Measurements from ENCODE around the gene TPCN2.
A peak's percentile ranks its signal among the peaks of the same experiment; 100 is the strongest.

Gene TPCN2

DNA sequence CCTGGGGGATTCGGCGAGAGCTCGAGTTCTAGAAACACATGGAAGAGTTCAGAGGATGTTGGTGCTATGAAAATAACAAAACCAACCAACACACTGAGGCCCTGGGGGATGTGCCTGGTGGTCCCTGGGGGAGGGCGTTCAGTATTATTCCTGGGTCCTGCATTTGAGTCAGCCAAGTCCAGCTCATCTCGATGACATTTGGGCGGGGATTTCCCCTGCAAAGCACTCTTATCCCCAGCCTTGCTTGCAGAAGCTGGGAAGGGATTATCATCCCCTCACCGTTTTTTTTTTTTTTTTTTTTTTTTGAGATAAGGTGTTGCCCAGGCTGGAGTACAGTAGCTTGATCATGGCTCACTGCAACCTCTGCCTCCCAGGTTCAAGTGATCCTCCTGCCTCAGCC, 104.9 kb downstream of the TPCN2 start:
- DNase-seq, result no peak

DNA sequence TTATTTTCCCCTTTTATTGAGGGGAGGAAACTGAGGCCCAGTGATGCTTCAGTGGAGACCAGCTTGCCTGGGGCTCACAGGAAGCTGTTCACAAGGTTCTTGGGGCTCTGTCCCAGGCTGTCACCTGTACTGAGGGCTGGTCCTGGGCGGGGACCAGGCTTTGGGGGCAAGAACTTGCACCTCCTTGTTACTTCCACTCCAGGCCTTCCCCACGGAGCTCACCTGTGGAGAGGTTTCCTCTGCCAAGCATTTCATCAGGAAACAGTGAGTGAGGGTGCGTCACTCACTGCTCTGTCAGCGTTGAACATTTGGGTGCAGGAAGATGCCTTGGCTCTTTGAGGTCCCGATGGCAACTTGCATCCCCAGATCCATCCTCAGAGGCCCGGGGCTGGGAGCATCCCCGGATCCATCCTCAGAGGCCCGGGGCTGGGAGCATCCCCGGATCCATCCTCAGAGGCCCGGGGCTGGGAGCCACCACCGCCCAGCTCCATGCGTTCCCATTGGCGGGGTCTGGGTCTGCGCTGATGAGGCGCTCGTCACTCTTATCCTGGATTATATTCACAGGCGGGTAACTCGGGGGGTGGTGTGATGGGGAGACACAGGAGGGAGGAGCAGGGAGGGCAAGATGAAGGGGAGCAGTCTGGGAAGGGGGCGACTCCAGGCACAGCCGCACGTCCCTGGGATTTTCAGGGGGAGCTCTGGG, 105.6 kb downstream of the TPCN2 start:
- DNase-seq, result no peak

DNA sequence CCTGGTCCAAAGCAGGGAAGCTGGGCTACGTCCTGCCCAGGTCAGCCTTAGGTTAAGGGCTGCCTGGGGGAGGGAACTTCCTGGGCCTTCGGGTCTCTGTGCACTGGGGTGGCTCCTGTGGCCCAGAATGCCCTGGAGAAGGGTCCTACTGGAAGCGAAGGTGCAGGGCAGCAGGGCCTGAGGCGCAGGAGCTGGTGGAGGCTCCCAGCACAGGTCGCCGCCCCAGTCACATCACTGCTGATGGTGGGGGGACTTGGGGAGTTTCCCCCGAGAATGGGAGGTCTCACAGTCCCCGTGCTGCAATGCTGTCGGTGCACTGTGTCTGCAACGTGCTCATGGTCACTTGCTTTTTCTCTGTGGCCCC, 106.2 kb downstream of the TPCN2 start:
- no peak for DNase-seq

DNA sequence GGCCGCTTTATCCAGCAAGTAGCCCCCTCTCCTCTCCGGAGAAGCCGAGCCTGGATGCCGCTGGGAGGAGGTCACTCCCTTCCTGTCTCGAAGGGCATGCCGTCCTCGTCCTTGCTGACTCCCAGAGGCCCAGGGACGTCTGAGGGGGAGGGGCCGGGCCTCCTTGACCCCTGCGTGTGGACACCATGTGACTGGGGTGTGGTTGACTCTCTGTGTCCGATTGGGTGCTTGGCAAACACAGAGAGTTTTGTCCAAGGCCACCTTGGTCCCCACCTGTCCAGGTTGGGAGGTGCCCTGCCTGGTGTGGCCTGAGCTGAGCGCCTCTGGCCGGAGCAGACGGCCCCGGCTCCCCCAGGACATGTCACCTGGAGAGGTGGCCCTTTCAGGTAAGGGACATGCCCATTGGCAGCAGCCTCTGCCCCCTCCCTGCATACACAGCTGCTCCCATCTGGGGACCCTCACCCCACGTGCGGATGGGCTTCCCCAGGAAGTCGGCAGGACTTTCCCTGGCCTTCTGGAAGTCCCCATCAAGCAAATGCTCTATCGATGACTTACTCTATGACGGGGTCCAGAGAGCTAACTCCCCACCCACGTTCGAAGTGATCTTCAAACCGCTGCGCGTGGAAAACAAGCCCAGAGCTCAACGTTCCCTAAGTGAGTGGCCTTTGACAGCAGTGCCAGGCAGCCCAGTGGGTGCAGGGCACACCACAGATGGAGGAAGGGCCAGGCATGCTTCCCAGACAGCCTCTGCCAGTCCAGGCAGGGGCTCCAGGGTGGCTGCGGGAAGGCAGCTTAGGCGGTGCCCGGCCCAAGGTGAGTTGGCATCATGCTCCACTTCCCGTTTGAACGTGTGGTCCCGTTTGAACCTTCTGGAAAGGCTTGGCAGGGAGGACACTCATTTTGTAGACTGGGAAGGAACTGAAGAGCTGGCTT, 106.8 kb downstream of the TPCN2 start, which contains the start of gene SMIM38:
TSS of gene SMIM38 (plus strand) at position 634 of the 933 bp plus-strand sequence. CDS start 1,912 bp downstream, outside the sequence.
- DNase-seq, result no peak

DNA sequence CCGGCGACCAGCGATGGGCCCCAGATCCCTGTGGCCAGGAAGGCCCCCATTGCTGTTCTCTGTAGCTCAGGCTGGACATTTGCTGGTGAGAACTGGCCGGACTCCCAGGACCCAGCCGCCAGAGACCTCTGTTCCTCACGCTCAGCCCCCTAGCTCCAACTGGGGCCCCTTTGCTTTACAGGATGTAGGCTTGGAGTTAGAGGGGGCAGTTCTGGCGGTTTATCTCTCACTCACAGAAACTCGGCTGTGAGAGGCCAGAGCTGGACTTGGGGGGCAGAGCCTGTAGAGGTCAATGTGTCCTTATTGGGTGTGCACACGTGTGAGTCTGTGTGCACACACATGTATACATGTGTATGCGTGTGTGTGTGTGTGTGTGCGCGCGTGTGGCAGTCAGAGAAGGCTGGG, 107.5 kb downstream of the TPCN2 start:
- no peak for DNase-seq

DNA sequence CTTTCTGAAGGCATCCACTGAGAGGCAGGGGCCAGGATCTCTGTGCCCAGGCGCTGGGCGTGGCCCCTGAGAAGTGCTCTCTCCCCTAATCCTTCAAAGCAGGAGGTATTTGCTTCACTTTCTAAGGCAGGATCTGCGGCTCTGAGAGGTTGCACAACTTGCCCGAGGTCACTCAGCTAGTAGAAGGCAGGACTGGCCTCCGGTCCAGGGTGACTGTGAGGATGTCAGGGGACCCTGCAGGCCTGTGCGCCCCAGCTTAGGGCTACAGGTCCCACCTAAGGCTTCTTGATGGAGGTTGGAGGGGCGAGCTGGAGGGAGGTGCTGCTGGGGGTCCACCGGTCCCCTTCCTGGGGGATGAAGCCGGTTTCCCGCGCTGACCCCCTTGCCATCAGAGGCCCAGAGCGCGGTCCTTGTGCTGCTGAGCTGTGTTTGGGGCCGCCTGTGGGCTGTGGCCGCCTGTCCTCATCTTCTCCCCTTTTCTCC, 108.0 kb downstream of the TPCN2 start:
- no peak for DNase-seq

DNA sequence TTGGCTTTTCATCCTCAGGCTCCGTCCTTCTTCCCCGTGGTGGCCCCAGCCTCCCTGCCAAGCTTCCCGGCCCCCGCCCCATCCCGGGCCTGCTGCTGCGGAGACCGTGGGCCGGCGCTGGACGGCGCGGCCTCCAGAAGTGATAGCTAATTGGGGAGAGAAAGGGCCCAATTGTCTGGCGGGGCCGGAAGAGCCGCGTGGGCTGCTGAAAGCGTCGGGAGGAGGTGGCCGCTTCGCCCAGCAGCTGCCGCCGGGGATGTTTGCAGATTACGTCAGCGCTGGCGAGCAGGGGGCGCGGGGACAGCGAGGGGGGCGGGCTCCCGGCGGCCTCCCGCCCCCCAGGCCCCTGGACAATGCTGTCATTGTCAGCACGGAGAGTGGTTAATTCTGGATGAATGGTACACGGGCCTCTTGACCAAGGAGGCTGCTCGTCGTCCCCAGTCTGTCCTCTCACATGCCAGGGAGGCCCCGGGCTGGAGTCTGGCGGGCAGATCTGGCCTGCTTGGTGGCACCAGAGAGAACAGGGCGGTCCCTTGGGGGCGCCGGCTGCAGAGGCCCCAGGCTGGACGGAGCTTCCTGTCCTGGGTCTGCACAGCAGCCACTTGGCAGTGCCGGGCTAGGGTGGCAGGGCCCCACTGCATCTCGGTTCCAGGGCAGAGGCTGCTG, 108.6 kb downstream of the TPCN2 start:
- no peak for DNase-seq

DNA sequence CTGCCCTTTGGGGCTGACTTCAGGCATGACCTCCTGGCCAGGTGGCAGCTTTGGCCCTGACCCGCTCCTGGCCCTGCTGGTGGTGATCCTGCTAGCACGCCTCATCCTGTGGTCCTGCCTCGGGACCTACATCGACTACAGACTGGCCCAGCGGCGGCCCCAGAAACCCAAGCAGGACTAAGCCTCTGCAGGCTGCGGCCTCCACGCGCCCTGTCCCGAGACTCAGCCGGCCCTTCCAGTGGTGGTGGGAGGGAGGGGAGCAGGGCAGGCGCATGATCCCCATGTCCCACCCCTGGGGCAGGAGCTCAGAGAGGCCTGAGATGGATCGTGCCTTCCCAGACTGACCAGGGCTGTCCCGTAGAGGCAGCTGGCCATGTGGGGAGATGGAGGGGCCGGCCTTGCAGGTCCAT, 109.1 kb downstream of the TPCN2 start:
- DNase-seq, result no peak

DNA sequence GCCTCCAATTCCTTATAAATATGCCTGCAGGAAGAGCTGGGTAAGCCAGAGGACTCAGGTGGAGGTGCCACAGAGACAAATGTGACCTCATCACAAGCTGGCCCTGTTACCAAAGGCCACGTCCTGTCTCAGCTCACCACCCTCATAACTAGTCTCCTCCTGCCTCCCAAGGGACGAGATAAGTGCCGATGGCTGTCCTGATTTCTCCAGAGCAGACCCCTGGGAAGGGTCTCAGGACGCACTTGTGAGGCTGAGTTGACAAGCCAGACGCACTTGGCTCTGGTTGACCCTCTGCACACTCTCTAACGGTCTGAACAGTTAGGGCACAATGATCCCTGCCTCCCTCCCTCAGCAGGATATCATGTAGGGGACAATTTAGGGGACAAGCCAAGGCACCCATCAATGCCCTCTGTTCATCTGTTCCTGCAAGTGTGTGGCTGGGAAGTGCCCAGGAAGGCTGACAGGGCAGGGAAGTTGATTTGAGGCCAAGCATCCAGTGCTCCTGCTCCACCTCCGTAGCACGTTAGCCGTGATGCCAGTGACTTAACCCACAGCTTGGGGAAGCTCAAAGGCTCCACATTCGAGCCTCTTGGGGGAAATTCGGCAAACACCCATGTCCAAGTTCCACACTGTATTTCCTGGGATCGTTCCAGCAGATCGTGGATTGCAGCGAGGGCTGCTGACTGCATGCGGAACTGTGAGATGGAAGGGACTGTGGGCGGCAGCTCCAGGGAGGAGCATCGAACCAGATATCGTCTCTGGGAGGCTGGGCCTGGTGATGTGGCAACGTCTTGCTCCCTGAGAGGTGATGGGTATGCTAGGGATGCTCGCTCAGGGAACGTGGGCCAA, 109.8 kb downstream of the TPCN2 start:
- no peak for DNase-seq

DNA sequence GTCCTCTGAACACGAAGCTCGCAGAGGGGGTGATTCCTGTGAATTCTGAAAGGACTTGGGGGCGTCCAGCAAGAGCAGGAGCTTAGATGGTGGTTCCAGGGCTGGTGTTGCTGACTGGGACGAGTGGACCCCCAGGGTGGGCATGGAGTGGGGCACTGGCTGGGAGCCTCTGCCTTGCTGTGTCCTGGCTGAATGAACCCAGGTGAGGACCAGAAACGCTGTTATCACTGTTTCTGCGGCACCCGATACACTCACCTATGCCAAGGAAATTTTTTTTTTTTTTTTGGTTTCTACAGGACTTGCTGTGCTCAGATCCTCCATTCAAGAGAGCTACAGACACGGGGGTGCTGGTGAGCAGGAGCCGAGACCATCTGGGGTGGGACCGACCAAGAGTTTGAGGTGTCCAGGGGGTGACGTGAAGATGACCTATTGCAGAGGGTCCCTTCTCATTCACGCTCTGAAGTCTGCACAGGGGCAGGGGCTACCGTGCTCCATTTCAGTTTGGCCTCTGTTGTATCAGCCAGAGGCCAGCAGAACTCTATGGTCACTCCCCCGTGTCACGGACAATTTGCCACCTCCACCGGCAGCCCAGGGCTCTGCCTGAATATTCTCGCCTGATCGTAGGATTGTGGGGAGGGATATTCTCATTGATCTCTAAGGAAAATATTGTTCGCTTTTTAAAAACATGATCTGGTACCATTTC, 110.6 kb downstream of the TPCN2 start:
- no peak for DNase-seq

DNA sequence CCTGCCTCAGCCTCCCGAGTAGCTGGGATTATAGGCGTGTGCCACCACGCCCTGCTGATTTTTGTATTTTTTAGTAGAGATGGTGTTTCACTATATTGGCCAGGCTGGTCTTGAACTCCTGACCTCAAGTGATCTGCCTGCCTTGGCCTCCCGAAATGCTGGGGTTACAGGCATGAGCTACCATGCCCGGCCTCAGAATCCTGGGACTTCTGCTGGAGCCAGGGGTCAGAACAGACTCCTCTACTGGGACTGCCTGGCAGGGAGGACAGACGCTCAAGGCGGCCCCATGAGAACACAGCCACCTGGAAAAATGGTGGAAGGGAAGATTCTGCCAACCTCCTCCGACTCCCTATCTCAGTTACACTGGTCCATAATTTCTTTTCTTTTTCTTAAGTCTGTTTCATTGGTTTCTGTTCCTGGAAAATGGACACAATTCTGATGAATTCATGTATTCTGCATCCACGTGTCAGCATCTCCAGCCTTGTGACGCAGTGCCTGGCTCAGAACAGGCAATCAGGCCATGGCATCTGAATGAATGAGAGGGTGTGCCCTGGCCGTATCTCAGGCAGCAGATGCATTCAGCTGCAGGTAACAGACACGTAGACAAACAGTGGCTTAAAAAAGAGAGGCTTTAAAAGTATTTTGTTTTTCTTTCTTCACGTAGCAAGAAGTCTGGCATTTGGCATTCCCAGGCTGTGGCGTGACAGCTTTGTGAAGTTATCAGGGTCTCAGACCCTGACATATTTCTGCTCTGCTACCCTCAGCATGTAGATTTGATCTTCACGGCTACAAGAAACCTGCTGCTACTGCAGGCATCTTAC, 111.8 kb downstream of the TPCN2 start:
- DNase-seq, result no peak

DNA sequence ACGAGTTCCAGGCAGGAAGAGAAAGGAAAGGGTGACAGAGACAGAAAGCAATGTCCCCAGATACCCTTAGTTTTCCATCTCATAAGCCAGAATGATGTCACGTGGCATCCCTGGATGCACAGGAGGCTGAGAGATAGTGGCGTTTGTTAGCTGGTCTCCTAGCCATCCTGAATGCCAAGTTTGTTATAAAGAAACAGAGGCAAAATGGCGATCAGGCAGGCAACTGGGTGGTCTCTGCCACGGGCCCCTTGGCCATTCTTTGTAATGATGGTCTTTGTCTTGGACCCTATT, 112.3 kb downstream of the TPCN2 start:
- no peak for DNase-seq

DNA sequence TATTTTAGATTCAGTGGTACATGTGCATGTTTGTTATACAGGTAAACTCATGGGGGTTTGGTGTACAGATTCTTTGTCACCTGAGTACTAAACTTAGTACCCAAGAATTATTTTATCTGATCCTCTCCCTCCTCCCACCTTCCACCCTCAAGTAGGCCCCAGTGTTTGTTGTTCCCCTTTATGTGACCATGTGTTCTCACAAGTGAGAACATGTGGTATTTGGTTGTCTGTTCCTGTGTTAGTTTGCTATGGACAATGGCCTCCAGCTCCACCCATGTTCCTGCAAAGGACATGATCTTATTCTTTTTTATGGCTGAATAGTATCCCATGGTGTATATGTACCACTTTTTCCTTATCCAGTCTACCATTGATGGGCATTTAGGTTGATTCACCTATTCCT, 113.8 kb downstream of the TPCN2 start:
- no peak for DNase-seq

DNA sequence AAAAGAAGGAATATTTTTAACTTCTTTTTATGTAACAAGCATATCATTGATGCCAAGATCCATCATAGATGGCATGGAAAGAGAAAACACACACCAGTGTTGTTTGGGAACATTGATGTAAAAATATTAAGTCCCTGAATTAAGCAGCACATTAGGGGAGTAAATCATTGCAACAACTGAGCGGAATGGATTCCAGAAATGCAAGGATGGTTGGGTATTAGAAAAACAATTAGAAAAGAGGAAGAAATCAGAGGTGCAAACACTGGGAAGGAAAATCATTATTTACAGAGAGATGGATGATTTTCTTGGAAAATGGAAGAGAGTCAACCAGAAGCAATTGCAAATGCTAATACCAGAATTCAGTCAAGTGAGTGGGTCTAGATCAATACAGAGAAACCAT, 115.1 kb downstream of the TPCN2 start:
- DNase-seq, result no peak

DNA sequence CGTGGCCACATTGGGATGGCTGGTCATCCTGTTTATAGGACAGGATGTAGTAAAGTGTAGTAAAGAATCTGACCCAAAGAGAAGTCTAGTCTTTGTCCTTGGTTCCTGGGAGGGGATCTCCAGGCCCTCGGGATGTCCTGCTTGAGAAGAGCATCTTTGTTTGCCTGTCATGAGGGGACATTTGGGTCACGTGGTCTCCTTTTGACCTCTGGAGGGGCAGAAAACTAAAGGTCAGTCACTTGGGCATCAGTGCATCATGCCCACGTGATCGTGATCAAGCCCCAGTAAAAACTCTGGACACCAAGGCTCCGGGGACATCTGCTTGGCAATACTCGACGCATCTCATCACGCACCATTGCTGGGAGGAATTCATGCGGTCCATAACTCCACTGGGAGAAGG, 116.1 kb downstream of the TPCN2 start:
- DNase-seq, result no peak

DNA sequence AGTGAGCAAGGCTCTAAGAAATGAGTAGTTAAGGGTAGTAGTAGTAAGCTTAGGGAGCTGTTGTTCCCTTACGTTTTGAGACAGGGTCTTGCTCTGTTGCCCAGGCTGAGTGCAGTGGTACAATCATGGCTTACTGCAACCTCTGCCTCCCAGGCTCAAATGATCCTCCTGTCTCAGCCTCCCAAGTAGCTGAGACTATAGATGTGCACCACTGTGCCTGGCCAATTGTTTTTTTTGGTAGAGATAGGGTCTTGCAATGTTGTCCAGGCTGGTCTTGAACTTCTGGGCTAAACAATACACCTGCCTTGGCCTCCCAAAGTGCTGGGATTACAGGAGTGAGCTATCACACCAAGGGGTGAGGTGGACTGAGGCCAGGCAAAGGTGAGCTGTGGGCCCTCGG, 117.0 kb downstream of the TPCN2 start:
- DNase-seq, result no peak

DNA sequence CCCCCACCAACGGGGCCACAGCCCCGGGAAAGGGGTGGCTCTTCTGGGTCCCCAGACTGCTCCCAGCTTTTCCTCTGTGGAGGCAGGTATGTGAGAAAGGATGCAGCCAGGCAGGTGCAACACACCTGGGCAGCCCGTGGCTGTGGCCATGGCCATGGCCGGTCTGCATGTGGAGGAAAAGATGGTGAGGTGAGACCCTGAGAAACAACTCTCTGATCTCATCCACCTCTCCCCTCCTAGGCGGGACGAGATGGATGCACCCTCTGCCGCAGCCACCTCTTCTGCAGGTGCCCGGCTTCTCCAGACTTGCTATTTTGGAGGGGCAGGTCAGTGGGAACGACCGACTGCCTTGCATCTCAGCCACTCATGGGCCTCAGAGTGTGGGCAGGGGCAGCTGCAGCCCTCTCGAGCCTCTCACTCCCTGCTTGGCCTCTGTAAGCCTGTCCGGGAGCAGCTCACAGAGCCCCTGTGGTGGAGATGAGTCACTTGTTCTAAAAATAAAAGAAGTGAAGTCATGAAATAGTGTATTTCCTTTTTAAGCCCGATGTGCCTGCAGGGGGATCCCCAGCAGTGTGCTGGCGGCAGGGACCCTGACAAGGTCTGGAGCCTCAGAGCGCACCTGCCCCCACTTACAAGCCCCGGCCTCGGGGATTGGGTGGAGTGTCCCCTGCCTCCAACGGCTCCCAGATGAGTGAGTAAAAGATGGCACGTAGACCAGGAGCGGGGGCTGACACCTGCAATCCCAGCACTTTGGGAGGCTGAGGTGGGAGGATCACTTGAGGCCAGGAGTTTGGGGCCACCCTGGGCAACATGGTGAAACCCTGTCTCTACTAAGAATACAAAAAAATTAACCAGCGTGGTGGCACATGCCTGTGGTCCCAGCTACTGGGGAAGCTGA, 117.7 kb downstream of the TPCN2 start:
- DNase-seq, result peak; percentile 84

DNA sequence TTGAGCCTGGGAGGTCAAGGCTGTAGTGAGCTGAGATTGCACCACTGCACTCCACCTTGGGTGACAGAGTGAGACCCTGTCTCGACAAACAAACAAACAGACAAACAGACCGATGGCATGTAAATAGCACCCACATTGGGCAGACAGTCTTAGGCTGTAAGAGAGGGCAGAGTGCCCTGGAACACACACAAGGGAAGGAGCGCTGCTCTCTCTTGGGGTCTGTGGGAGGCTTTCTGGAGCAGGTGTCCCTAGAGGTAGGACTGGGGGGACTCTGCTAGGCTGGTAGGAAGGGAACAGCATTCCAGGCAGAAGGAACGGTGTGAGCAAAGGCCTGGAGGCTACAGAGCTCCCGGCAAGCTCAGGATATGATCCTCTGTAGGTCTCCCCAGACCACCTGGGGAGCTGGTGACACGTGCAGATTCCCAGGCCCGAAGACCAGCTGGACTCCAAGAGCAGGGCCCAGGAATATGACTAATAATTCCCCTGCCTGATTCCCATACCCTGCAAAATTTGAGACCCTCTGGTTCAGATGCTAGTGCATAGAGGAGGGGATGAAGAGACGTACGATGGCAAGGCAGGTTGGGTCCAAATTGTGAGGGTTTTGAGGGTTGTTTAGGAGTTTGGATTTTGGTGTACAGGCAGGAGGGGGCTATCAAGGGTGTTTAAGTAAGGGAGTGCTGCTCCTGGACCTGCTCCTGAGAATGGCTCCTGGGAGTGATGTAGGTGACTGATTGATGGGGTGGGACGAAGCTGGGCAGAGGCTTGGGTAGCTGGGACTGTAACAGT, 118.6 kb downstream of the TPCN2 start:
- DNase-seq, result no peak
